ENCODE data around the gene DMRTB1. TPM values are rescaled to one million over a fixed set of nuclear protein-coding genes. Genes with fewer than 3 reads are reported as not detected.
A peak's percentile ranks its signal among the peaks of the same experiment; 100 is the strongest.

Gene DMRTB1
- total RNA-seq, 2 donors from 2014 or later = not detected

DNA sequence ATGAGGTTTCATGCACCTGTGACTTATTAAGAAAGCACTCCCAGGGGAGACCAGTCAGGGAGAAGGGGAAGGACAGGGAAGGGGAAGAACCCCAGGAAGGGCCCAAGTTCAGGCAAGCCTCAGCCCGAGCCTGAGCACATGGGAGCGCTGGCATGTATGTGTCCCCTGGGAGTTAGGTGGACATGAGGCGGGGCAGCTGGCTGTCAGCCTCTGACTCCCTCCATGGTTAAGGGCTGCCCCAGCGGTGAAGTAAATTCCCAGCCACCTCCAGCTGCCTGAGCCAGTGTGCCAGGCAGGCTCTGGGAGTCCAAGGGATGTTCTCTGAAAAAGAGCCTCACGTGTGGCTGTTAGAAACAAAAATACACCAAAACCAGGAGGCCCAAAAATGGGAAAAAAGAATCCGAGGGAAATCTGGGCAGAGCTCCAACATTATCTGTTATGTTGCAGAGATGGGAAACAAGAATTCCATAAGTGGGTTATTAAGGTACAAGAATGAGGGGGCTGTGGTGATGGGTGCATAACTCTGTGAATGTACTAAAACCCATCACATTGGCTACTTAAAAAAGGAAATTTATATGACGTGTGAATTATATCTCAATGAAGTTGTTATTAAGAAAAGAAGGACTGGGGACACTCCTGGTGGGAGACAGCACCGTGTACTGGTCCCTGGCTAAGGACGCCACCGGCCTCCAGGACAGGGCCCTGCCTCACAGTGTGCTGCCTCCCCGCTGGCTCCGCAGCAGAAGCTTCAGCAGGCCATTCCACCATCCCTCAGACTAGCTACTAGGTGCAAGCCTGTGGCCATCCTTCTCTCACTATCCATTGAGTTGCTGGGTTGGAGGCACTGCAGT, 18.7 kb downstream of the DMRTB1 start:
- Mint-ChIP-seq H3K9me3 (no peaks in the 10 kb centered on the region), H3K36me3 (no peaks in the 10 kb centered on the region), H3K27me3 (peaks cover 10 to 21% of the 10 kb centered on the region in 2 donors), H3K4me1 (ENCODE audit: low read depth in 2 of 2) (no peaks in the 10 kb centered on the region), H3K27ac (no peak overlapping the region), H3K4me3 (no peak overlapping the region)
- ATAC-seq (no peak), DNase-seq (ENCODE audit: low spot score) (no peak)

DNA sequence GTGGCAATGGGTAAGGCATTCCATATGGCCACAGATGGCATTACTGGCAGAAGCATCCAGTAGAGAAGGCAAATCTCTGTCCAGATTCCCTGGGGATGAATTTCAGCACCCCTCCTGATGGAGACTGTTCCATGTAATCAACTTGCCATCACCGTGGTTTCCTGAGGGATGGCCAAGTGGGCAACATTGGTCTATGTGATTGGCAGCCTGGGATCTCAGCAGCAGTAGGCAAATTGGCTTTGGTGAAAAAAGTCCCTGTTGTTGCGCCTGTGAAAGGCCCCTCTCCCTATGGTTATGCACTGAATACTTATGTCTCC, 19.3 kb downstream of the DMRTB1 start:
- no peaks in the 10 kb centered on the region for H3K36me3 Mint-ChIP-seq
- H3K4me3 Mint-ChIP-seq = no peak overlapping the region
- no peaks in the 10 kb centered on the region for H3K4me1 Mint-ChIP-seq (ENCODE audit: low read depth in 2 of 2)
- DNase-seq (ENCODE audit: low spot score) (no peak), ATAC-seq (no peak)
- H3K27ac Mint-ChIP-seq = no peak overlapping the region
- no peaks in the 10 kb centered on the region for H3K9me3 Mint-ChIP-seq
- peaks cover 10 to 21% of the 10 kb centered on the region in 2 donors for H3K27me3 Mint-ChIP-seq

DNA sequence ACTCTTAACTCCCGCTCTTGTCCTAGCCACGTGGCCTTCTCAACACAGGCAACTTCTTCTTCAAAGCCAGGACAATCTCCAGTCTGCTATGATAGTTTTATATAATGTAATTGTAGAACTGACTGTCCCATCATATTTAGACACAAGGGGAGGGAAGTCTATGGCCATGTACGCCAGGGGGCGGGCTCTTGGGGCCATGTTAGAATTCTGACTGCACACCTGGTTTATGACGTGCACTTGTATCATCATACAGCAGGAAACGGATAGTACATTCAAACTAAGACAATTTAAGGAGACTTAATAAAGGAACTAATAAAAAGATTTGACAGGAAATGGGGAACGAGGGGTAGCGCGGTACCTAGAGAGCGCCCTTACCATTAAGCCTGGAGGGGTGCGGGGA, 21.5 kb downstream of the DMRTB1 start:
- DNase-seq (ENCODE audit: low spot score) (no peak), ATAC-seq (no peak)
- H3K4me1 Mint-ChIP-seq (ENCODE audit: low read depth in 2 of 2) = peaks cover 0 to 3% of the 10 kb centered on the region in 2 donors
- H3K36me3 Mint-ChIP-seq = no peaks in the 10 kb centered on the region
- no peak overlapping the region for H3K4me3 Mint-ChIP-seq
- peaks cover 17 to 21% of the 10 kb centered on the region in 2 donors for H3K27me3 Mint-ChIP-seq
- no peaks in the 10 kb centered on the region for H3K9me3 Mint-ChIP-seq
- no peak overlapping the region for H3K27ac Mint-ChIP-seq

DNA sequence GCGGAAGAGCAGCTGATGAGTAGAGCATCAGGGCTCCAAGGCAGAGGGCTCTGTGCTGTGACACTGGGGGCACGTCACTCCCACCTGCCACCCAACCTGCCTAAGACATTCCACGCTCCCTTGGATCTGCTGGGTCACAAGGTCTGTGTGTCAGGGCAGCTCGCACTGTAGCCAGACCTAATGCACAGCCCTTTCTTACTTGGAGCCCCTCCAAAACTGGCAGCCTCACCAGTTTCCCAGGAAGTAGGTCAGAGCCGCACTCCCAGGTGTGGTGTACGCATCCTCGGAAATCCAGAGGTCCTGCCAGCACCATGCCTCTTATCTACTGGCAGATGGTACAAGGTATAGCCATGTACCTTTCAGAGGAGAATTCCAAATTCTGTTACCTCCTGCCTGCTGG, 22.3 kb downstream of the DMRTB1 start:
- DNase-seq (ENCODE audit: low spot score) = no peak
- Mint-ChIP-seq H3K4me3 (no peak overlapping the region), H3K9me3 (no peaks in the 10 kb centered on the region), H3K27ac (no peak overlapping the region), H3K27me3 (peaks cover 18 to 22% of the 10 kb centered on the region in 2 donors), H3K36me3 (no peaks in the 10 kb centered on the region), H3K4me1 (ENCODE audit: low read depth in 2 of 2) (peaks cover 0 to 3% of the 10 kb centered on the region in 2 donors)
- no peak for ATAC-seq

DNA sequence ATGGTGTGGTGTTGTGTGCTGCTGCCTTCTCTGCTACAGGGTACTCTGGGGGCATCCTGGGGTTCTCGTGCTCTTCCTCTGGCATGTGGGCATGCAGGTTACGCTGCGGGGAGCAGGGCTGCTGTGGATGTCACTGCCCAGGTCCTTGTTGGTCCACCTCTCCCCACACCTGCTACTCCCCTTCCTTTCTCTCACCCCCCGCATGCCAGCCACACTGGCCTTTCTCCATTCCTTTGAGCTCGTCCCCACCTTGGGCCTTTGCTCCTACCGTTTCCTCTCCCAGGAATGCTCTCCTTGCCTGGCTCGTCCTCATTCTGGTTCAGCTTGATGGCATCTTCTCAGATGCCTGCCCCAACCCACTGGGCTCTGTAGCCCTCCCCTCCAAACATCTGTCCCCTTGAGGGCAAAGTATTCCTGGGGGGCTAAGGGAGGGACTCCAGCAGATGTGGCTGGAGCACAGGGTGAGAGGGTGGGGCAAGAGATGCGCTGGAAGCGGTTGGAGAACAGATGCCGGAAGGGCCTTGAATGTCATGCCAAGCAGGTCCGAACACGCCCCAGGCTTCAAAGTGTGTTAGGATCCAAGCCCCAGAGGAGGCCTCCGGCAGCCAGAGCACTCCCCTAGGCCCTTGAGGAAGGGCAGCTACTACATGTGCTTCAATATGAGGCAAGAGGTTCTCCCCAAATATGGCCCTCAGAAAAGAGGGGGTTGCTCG, 23.4 kb downstream of the DMRTB1 start:
- no peak for ATAC-seq
- Mint-ChIP-seq H3K9me3 (no peaks in the 10 kb centered on the region), H3K27ac (peak overlapping the region in 1 of 2 donors; percentile 62), H3K27me3 (peaks cover 18 to 25% of the 10 kb centered on the region in 2 donors), H3K4me3 (no peak overlapping the region), H3K36me3 (no peaks in the 10 kb centered on the region), H3K4me1 (ENCODE audit: low read depth in 2 of 2) (peaks cover 0 to 3% of the 10 kb centered on the region in 2 donors)
- no peak for DNase-seq (ENCODE audit: low spot score)

DNA sequence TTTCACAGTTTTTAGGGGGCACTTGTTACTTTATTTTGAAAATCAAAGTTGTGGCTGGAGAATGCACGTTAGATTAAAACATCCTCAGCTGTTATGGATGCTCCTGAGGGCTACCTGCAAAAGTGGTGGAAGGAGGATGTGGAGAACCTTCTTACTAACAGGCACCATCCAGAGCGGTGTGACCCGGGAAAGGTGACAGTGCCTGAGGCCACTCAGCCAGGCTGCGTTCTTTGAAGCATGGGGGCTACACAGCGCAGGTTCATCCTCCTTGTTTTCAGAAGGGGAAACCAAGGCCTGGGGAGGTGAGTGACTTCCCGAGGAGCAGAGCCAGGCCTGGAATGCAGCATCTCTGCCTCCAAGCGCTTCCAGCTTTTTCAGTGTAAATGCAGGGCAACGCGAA, 24.0 kb downstream of the DMRTB1 start:
- Mint-ChIP-seq H3K27me3 (peaks cover 24 to 29% of the 10 kb centered on the region in 2 donors), H3K36me3 (no peaks in the 10 kb centered on the region), H3K9me3 (no peaks in the 10 kb centered on the region), H3K4me1 (ENCODE audit: low read depth in 2 of 2) (peaks cover 0 to 3% of the 10 kb centered on the region in 2 donors), H3K4me3 (no peak overlapping the region), H3K27ac (no peak overlapping the region)
- peak; percentile 26 for DNase-seq (ENCODE audit: low spot score)
- no peak for ATAC-seq

DNA sequence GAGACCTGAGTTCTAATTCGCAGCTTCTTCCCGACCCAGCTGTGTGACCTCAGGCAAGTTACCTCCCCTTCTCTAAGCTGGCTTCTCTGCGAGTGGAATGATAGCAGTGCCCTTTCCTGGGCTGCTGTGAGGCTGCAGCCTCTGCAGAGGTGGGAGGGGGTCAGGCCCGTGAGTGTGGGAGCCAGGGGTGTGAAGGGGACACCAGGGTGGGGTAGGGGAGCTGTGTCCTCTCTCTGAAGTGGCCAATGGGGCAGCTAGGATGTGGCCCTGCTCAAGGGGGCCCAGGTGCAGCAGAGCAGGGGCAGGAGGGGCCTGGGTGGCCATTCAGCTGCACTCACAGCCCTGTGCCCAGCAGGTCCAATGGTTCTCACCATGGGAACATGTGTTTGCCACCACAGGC, 24.5 kb downstream of the DMRTB1 start:
- DNase-seq (ENCODE audit: low spot score) (no peak), ATAC-seq (no peak)
- Mint-ChIP-seq H3K36me3 (no peaks in the 10 kb centered on the region), H3K9me3 (no peaks in the 10 kb centered on the region), H3K4me1 (ENCODE audit: low read depth in 2 of 2) (peaks cover 0 to 3% of the 10 kb centered on the region in 2 donors), H3K27me3 (peaks cover 28 to 31% of the 10 kb centered on the region in 2 donors), H3K4me3 (no peak overlapping the region), H3K27ac (no peak overlapping the region)

DNA sequence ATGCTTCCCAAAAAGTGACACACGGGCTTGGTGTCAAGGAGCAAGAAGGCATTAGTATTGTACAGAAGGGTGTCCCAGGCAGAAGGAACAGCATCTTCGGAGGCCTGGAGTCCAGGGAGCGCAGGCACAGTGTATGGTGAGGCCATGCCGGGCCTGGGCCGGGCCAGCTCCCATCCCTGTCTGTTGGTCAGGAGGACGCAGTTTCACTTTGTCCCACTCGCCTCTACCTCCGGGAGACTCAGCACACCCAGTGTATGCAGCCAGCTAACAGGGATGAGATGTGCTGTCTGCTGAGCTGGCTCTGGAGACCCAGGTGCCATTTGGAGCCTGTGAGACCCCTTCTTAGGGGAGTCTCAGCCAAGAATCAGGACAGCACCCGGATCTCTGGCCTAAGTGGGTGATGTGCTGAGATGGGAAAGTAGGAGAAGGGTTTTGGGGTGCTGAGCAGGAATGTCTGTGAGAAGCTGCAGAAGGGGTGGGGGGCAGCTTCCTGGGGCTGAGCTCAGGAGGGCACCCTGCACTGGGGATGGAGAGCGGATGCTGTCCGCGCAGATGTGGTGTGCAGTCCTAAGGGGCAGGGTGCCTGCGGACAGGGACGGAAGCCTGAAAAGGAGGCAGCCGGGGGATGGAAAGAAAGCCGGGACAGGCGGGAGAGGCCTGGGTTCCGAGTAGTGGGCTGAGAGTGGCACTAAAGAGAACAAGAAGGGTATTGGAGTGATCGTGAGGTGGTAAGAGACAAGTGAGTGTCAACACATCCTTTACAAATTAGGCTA, 25.7 kb downstream of the DMRTB1 start:
- no peak for DNase-seq (ENCODE audit: low spot score)
- no peak overlapping the region for H3K27ac Mint-ChIP-seq
- no peaks in the 10 kb centered on the region for H3K36me3 Mint-ChIP-seq
- H3K4me3 Mint-ChIP-seq = no peak overlapping the region
- H3K9me3 Mint-ChIP-seq = no peaks in the 10 kb centered on the region
- no peak for ATAC-seq
- peaks cover 36% of the 10 kb centered on the region in 2 donors for H3K27me3 Mint-ChIP-seq
- peaks cover 0 to 3% of the 10 kb centered on the region in 2 donors for H3K4me1 Mint-ChIP-seq (ENCODE audit: low read depth in 2 of 2)

DNA sequence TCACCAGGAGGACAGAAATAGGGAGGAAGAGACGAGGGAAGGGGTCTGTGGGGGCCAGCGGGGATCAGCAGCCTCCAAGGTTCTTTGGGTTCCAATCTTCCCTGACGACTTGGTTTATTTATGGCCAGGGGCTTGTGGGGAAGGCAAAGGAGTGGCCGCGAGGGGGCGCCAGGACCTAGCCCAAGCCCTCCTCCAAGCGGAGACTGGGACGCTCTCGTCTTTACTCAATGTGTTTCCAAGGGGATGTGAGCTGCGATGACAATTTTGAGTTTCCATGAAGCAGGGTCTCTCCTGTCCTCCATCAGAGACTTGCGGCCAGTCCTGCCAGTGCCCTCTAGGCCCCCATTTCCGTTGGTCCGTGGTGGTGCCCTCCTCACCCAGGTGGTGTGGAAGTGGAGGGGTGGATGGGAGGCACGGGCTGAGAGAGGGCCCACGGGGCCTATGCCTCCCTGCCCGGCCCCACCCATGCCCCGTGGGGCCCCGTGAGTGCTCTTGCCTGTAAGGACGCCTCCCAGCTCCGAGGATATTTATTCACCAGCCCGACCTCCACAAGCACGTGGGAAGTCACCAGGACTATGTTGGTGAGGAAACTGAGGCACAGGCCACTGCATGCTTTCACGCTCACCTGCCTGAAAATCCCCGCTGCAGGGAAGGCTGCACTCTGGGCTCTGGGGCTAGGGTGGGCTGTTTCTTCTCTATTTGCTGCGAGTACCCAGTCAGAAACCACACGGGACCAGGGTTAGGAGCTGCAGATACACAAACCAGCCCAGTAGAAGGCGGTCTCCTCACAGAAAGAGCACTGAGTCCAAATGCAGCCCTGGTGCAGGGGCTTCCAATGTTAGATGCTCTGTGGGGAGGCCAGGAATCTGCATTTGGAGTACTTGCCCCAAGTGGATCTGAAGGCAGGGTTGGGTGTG, 26.5 kb downstream of the DMRTB1 start:
- Mint-ChIP-seq H3K4me3 (no peak overlapping the region), H3K27ac (no peak overlapping the region), H3K4me1 (ENCODE audit: low read depth in 2 of 2) (peaks cover 0 to 3% of the 10 kb centered on the region in 2 donors), H3K9me3 (no peaks in the 10 kb centered on the region), H3K27me3 (peaks cover 32 to 38% of the 10 kb centered on the region in 2 donors), H3K36me3 (no peaks in the 10 kb centered on the region)
- DNase-seq (ENCODE audit: low spot score) (no peak), ATAC-seq (peak; percentile 68 to 72)

DNA sequence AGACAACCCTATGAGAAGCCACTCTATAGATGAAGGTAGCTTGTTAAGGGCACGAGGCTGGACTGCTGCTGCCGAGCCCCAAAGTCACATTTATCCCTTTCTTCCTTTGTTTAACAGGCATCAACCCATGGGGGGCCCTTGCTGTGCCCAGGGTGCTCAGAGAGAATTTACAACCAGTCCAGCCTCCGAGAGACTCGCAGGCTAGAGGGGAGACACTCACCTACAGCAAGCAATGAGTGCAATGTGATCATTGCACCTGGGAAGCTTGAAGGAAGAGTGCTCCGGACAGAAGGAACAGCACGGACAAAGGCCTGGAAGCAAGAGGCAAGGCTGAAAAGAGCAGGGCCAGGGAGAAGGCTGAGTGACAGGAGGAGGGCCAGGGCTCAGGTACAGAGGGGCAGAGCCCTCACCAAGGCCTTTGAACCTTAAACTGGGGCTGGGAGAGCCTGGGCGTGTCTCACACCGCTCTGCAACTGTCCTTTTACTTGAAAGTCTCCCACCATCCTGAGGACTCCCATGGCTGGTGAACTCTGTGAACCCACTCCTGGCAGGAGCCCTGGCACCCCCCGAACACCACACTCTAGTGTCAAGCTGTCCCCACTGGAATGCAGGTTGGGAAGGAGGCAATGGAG, 27.3 kb downstream of the DMRTB1 start:
- H3K4me3 Mint-ChIP-seq = no peak overlapping the region
- ATAC-seq = peak in 1 of 2 donors; percentile 18

DNA sequence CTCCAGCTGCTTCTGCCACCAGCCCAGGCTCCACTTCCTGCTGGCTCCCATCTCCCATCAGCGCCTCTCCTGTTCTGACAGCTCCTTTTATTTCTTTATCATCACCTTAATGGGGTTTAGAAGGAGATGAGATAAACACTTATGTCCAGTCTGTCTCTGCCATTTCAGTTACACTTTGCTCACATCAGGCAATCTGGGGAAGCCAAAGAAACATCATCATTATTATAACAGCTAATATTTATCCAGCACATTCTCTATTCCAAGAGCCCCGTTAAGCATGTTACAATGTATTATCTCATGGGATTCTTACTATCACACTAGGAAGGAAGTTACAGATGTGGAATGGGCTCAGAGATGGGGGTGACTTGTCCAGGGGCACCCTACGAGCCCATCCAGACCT, 31.2 kb downstream of the DMRTB1 start:
- H3K4me3 Mint-ChIP-seq = no peak overlapping the region
- ATAC-seq = no peak

More for the DNA sequence above, 27.3 kb downstream of the DMRTB1 start:
- H3K9me3 Mint-ChIP-seq = no peaks in the 10 kb centered on the region
- peaks cover 29 to 39% of the 10 kb centered on the region in 2 donors for H3K27me3 Mint-ChIP-seq
- peaks cover 0 to 3% of the 10 kb centered on the region in 2 donors for H3K4me1 Mint-ChIP-seq (ENCODE audit: low read depth in 2 of 2)
- no peak overlapping the region for H3K27ac Mint-ChIP-seq
- no peak for DNase-seq (ENCODE audit: low spot score)
- H3K36me3 Mint-ChIP-seq = no peaks in the 10 kb centered on the region

DNA sequence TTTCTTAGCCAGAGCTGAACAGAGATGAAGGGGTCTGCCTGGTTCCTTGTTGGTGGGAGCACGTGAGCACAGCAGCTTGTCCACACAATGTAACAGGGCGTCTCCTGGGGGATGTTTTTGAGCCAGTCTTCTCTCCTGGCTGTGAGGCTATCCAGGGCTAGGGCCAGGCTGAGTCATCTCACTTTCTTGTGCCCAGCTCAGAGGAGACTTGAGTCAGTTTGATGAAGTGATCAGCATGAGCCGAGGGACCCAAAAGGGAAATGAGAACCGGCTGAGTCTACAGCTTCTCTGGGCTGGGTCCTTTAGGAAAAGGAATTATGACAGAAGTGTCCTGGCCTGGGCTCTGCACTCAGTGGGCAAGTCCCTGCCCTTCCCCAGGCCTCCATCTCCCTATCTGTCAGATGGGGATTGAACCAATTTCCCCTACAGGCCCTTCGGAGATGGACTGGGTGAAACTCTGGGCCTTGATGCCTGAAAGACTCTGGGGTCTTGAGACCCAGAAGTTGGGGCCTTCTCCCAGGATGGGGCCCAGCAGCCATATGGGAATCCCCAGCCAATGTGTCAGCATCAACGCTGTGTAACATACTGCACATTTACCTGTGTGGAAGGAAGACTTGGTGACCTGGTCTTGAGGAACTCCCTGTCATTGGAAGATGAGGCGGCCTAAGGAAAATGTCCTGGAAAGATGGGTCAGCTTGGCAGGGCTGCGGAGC, 36.6 kb downstream of the DMRTB1 start:
- H3K4me3 Mint-ChIP-seq = no peak overlapping the region
- no peak overlapping the region for H3K27ac Mint-ChIP-seq
- peaks cover 8% of the 10 kb centered on the region in 2 donors for H3K4me1 Mint-ChIP-seq (ENCODE audit: low read depth in 2 of 2)

More for the DNA sequence above, 31.2 kb downstream of the DMRTB1 start:
- peaks cover 29 to 34% of the 10 kb centered on the region in 2 donors for H3K27me3 Mint-ChIP-seq
- no peak for DNase-seq (ENCODE audit: low spot score)
- H3K27ac Mint-ChIP-seq = no peak overlapping the region
- H3K4me1 Mint-ChIP-seq (ENCODE audit: low read depth in 2 of 2) = no peaks in the 10 kb centered on the region
- H3K36me3 Mint-ChIP-seq = no peaks in the 10 kb centered on the region
- H3K9me3 Mint-ChIP-seq = no peaks in the 10 kb centered on the region

More for the DNA sequence above, 36.6 kb downstream of the DMRTB1 start:
- ATAC-seq = no peak
- no peaks in the 10 kb centered on the region for H3K36me3 Mint-ChIP-seq
- peaks cover 0 to 12% of the 10 kb centered on the region in 2 donors for H3K27me3 Mint-ChIP-seq
- no peaks in the 10 kb centered on the region for H3K9me3 Mint-ChIP-seq
- no peak for DNase-seq (ENCODE audit: low spot score)
